ENCODE results near the gene PLXNA2. TPM values are rescaled to one million over a fixed set of nuclear protein-coding genes. Genes with fewer than 3 reads are reported as not detected.

PLXNA2 gene
- total RNA-seq, 4 donors from 2014 or later, result 12.2 to 45.7 (median 21.8) TPM

DNA sequence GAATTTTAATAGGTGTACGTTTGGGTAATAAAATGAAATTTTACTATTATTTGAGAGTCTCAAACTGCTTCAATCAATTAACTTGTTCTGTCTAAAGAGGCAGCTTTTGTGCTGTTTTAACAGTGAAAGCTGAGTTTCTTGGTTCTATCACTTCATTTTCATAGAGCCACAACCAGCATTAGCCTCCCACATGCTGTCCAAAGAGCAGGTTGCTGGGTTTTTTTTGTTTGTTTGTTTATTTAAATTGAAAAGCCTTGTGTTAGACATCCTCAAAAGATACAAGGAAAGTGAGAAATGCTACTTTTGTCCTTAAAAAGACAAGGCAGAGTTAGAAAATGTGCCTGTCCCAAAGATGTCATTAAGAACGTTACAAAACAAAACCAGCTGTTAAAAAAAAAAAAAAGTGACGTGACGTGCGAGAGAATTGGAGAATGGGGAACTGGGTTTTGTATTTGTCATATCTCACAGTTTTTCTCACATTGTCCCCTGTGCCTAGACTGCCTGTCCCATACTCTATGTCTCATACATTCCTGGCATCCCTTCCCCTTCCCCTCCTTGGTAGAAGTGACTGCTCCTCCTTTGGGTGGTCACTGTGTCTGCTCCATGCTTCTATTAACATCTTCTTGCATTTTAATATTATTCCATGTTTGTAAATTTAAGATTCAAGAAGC is 270.2 kb downstream of the PLXNA2 start:
- Histone ChIP-seq H3K27ac (no peak overlapping the region), H3K36me3 (no peaks in the 10 kb centered on the region), H3K4me3 (replicated peaks in 1 of 3) (no peak overlapping the region), H3K4me1 (no peaks in the 10 kb centered on the region), H3K9me3 (no peaks in the 10 kb centered on the region), H3K27me3 (no peaks in the 10 kb centered on the region)
- no peak for DNase-seq
- WGBS, 2 donors, result 86 to 87% methylated on average over 5 of the region's 5 CpGs
- intact Hi-C loops (cut with DNase I), result no loop called here
- TF ChIP-seq, protein P1, sequence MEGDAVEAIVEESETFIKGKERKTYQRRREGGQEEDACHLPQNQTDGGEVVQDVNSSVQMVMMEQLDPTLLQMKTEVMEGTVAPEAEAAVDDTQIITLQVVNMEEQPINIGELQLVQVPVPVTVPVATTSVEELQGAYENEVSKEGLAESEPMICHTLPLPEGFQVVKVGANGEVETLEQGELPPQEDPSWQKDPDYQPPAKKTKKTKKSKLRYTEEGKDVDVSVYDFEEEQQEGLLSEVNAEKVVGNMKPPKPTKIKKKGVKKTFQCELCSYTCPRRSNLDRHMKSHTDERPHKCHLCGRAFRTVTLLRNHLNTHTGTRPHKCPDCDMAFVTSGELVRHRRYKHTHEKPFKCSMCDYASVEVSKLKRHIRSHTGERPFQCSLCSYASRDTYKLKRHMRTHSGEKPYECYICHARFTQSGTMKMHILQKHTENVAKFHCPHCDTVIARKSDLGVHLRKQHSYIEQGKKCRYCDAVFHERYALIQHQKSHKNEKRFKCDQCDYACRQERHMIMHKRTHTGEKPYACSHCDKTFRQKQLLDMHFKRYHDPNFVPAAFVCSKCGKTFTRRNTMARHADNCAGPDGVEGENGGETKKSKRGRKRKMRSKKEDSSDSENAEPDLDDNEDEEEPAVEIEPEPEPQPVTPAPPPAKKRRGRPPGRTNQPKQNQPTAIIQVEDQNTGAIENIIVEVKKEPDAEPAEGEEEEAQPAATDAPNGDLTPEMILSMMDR (IDR thresholded peaks at IDR 0.05), result no peak
- TF ChIP-seq POLR2A (IDR thresholded peaks at IDR 0.05), result no peak

DNA sequence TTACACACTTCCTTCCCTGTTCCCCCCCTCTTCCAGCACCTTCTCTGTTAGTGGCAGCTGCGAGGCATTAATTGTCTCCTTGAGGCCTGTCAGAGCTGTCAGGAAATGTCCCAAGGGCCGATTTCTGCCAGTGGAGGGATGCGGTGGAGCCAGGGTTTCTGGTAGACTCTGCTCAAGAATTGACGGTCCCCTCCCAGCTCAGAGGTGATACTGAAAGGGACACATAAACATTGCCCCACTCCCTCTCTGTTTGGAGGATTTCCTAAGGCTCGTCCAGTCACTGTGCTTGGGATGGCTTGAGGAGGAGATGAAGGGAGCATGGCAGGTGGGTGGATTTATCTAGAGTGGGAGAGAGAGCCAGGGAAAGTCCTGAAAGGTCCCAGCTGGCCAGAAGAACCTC is 271.8 kb downstream of the PLXNA2 start:
- Histone ChIP-seq H3K9me3 (no peaks in the 10 kb centered on the region), H3K36me3 (no peaks in the 10 kb centered on the region), H3K27me3 (no peaks in the 10 kb centered on the region), H3K27ac (no peak overlapping the region), H3K4me1 (no peaks in the 10 kb centered on the region), H3K4me3 (replicated peaks in 1 of 3) (no peak overlapping the region)
- no peak for TF ChIP-seq POLR2A (IDR thresholded peaks at IDR 0.05)
- TF ChIP-seq, protein P1 (IDR thresholded peaks at IDR 0.05), result no peak
- WGBS, 2 donors, result 68 to 81% methylated on average over 5 of the region's 5 CpGs
- intact Hi-C loops (cut with DNase I), result no loop called here
- DNase-seq, result no peak

Small RNAs within 50 kb of the gene (small RNA-seq; reads per million reads assigned to genes)
- not detected for gene AL606753.1
